Body of pancreas (tissue), 4 donors: Measurements from ENCODE around the gene IRGQ.

Source experiments
- POLR2A ChIP-seq, 3 donors: fragments of 450-650 bp; IDR thresholded peaks; one replicate each; pipeline ENCODE4 v1.6.1; 2016; ENCODE audit warnings: antibody characterized with exemption in 3 of 3, mild to moderate bottlenecking in 2 of 3
- TF ChIP-seq, protein P1 (sequence below), 7 experiments: fragments of 450-650 bp in 4 of 7; fragments of 200-600 bp in 3 of 7; sonication (generic) in 3 of 7; IDR thresholded peaks; one replicate each; pipeline ENCODE4 v1.5.1; 2016 to 2019; ENCODE audit warnings: antibody characterized with exemption in 7 of 7

DNA sequence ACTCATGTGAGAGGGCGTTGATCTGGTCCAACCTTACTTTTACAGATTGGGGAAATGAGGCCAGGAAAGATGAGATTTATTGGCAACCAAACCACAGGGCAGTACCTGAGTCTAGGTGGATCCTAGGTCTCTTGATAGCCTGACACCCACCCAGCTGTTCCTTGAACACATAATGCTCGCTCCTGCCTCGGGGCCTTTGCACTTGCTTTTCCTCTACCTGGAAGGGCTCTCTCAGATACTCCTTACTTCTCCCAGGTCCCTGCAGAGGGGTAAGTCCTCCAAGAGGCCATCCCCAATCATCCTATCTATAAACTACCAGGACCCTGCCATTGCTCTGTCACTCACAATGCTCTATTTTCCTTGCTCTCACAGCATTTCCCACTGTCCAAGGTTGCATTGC, 55.6 kb downstream of the IRGQ start:
- TF ChIP-seq POLR2A (IDR thresholded peaks at IDR 0.05), result no peak
- TF ChIP-seq, protein P1, sequence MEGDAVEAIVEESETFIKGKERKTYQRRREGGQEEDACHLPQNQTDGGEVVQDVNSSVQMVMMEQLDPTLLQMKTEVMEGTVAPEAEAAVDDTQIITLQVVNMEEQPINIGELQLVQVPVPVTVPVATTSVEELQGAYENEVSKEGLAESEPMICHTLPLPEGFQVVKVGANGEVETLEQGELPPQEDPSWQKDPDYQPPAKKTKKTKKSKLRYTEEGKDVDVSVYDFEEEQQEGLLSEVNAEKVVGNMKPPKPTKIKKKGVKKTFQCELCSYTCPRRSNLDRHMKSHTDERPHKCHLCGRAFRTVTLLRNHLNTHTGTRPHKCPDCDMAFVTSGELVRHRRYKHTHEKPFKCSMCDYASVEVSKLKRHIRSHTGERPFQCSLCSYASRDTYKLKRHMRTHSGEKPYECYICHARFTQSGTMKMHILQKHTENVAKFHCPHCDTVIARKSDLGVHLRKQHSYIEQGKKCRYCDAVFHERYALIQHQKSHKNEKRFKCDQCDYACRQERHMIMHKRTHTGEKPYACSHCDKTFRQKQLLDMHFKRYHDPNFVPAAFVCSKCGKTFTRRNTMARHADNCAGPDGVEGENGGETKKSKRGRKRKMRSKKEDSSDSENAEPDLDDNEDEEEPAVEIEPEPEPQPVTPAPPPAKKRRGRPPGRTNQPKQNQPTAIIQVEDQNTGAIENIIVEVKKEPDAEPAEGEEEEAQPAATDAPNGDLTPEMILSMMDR (IDR thresholded peaks at IDR 0.05), result no peak
